Measurements from ENCODE around the gene SIRPA. TPM values are rescaled to one million over a fixed set of nuclear protein-coding genes. Genes with fewer than 3 reads are reported as not detected.

Gene SIRPA
- total RNA-seq, 2 donors from 2014 or later, result 20.3 to 31.0 TPM

- H3K36me3 ChIP-seq, result no peaks in the 10 kb centered on the region
- H3K9me3 ChIP-seq, result no peaks in the 10 kb centered on the region
- H3K27me3 ChIP-seq (replicated peaks; ENCODE audit: insufficient read depth), result no peaks in the 10 kb centered on the region
- no peaks in the 10 kb centered on the region for H3K4me1 ChIP-seq (replicated peaks)
- 76% methylated on average over 9 of the region's 9 CpGs for WGBS
- H3K4me3 ChIP-seq, result no peak overlapping the region
- no peak overlapping the region for H3K27ac ChIP-seq
- DNase-seq (ENCODE audit: low spot score), result no peak
- intact Hi-C loops (cut with DNase I), result no loop called here
- TF ChIP-seq POLR2A (IDR thresholded peaks at IDR 0.05) (no peak), POLR2AphosphoS5 (IDR thresholded peaks at IDR 0.05) (no peak), CTCF (IDR thresholded peaks at IDR 0.05) (no peak)
These were observed 11.3 kb downstream of the SIRPA start for GRCh38 chr20:1906361-1907051.

- intact Hi-C loops (cut with DNase I), result no loop called here
- no peak for DNase-seq (ENCODE audit: low spot score)
- H3K27me3 ChIP-seq (replicated peaks; ENCODE audit: insufficient read depth), result no peaks in the 10 kb centered on the region
- WGBS, result 93% methylated on average over 4 of the region's 6 CpGs
- TF ChIP-seq POLR2A (IDR thresholded peaks at IDR 0.05) (no peak), CTCF (IDR thresholded peaks at IDR 0.05) (no peak), POLR2AphosphoS5 (IDR thresholded peaks at IDR 0.05) (no peak)
- no peaks in the 10 kb centered on the region for H3K9me3 ChIP-seq
- H3K4me3 ChIP-seq, result no peak overlapping the region
- no peaks in the 10 kb centered on the region for H3K36me3 ChIP-seq
- H3K4me1 ChIP-seq (replicated peaks), result no peaks in the 10 kb centered on the region
- H3K27ac ChIP-seq, result no peak overlapping the region
These were observed 12.4 kb downstream of the SIRPA start for GRCh38 chr20:1907586-1907985.

GRCh38 chr20:1908191-1908590, 13.0 kb downstream of the SIRPA start:
- Histone ChIP-seq H3K9me3 (no peaks in the 10 kb centered on the region), H3K27me3 (replicated peaks; ENCODE audit: insufficient read depth) (no peaks in the 10 kb centered on the region), H3K4me3 (no peak overlapping the region), H3K36me3 (no peaks in the 10 kb centered on the region), H3K27ac (no peak overlapping the region), H3K4me1 (replicated peaks) (no peaks in the 10 kb centered on the region)
- intact Hi-C loops (cut with DNase I), result no loop called here
- DNase-seq (ENCODE audit: low spot score), result no peak
- TF ChIP-seq CTCF (IDR thresholded peaks at IDR 0.05) (no peak), POLR2AphosphoS5 (IDR thresholded peaks at IDR 0.05) (no peak), POLR2A (IDR thresholded peaks at IDR 0.05) (no peak)
- WGBS, result 89% methylated on average over 9 of the region's 9 CpGs

GRCh38 chr20:1909097-1909496, 13.9 kb downstream of the SIRPA start:
- TF ChIP-seq CTCF (IDR thresholded peaks at IDR 0.05) (no peak), POLR2AphosphoS5 (IDR thresholded peaks at IDR 0.05) (no peak), POLR2A (IDR thresholded peaks at IDR 0.05) (no peak)
- Histone ChIP-seq H3K27ac (no peak overlapping the region), H3K9me3 (no peaks in the 10 kb centered on the region), H3K4me3 (no peak overlapping the region), H3K4me1 (replicated peaks) (no peaks in the 10 kb centered on the region), H3K27me3 (replicated peaks; ENCODE audit: insufficient read depth) (no peaks in the 10 kb centered on the region), H3K36me3 (no peaks in the 10 kb centered on the region)
- WGBS, result 87% methylated on average over 4 of the region's 4 CpGs
- no peak for DNase-seq (ENCODE audit: low spot score)
- intact Hi-C loops (cut with DNase I), result no loop called here

- Histone ChIP-seq H3K4me1 (replicated peaks) (no peaks in the 10 kb centered on the region), H3K36me3 (no peaks in the 10 kb centered on the region), H3K4me3 (no peak overlapping the region), H3K9me3 (no peaks in the 10 kb centered on the region), H3K27me3 (replicated peaks; ENCODE audit: insufficient read depth) (no peaks in the 10 kb centered on the region), H3K27ac (no peak overlapping the region)
- 67% methylated on average over 10 of the region's 10 CpGs for WGBS
- TF ChIP-seq POLR2A (IDR thresholded peaks at IDR 0.05) (no peak), CTCF (IDR thresholded peaks at IDR 0.05) (no peak), POLR2AphosphoS5 (IDR thresholded peaks at IDR 0.05) (no peak)
- intact Hi-C loops (cut with DNase I), result no loop called here
- no peak for DNase-seq (ENCODE audit: low spot score)
These were observed 16.3 kb downstream of the SIRPA start for GRCh38 chr20:1911536-1911935.
